K562 treated with DMSO at 1 percent for 48 hours (cell line): ENCODE results near the gene GFER. TPM values are rescaled to one million over a fixed set of nuclear protein-coding genes. Genes with fewer than 3 reads are reported as not detected.

Experiments used
- total RNA-seq: library from RNA; unstranded; fragments of 300-600 nt; gene quantifications from 2 replicates; pipeline ENCODE4 v1.2.3, GENCODE V29; 2022; ENCODE audit warnings: low replicate concordance; ENCODE audit errors: extremely low read depth

GFER gene
- not detected in 2 replicates for total RNA-seq

DNA sequence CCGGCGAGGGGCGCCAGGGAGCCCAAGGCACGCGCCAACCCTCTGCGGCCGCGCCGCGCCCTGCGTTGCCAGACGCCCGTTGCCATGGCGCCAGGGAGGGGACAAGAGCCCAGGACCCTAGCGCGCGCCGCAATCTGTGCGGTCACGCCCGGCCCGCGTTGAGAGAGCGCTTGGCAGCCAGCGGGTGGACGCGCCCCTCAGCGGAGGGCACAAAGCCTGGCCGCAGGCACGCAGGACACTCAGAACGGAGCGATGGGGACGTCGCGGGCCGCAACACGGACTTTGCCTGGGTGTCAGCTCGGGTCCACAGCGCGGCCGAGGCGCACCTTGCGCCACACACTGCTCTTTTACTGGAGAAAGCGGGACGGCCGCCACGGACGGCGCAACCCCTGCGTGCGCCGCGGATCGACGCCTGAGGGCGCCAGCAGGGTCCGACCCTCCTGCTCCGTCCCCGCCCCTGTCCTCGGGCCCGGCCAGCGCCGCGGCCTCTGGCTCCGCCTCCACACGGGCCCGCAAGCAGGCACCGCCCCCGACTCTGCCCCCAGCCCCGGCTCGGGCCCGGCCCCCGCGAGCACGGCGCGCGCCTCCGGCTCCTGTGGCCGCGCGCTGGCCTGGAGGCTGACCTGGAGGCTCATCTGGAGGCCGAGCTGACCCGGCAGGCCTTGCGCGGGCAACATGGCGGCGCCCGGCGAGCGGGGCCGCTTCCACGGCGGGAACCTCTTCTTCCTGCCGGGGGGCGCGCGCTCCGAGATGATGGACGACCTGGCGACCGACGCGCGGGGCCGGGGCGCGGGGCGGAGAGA is at the start of gene GFER:
Gene GFER, plus strand, starts transcription at position 650 of the 803 bp plus-strand sequence. Its CDS starts 26 bp downstream, at position 676.

DNA sequence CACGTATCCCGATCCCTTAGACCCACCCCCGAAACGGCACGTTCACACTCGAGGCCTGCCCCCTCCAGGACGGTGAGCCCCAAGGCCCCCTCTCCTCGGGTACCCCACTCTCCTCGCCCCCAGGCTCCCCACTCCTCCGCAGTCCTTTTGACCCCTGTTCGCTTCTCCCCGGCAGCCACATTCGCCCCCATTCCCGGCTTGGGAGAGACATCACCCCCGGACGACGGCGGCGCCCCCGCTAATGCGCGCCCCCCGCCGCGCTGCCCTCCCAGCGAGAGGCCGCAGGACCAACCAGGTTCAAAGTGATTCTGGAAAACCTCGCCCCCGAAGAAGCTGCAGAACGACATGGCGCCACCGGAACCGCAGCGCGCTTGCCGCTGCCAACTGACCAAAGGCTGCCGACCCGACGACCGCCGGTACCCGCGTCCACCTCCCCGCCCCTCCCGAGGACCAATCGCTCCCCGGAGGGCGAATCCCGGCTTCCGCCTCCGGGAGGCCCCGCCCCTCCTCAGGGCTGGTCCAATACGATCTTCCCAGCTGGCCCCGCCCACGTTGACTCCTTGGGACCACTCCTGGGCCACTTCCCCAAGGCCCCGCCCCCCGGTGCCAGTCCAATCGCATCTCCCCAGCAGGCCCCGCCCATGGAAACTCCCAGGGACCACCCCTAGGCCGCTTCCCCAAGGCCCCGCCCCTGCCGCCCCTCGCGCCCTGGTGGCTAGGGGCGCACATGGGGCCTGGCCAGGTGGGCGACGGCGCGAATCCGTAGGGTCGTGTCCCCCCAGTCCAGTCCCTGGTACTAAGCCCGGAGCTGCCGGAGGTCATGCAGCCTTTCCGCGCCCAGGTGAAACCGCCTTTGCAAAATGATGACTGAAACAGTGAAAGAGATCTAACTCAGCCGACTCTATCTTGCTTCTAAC is 40.9 kb upstream of the GFER start, which contains the start of gene MSRB1:
Gene MSRB1, minus strand, starts transcription at position 390 of the 917 bp plus-strand sequence. Its CDS starts 43 bp downstream, at position 347.

DNA sequence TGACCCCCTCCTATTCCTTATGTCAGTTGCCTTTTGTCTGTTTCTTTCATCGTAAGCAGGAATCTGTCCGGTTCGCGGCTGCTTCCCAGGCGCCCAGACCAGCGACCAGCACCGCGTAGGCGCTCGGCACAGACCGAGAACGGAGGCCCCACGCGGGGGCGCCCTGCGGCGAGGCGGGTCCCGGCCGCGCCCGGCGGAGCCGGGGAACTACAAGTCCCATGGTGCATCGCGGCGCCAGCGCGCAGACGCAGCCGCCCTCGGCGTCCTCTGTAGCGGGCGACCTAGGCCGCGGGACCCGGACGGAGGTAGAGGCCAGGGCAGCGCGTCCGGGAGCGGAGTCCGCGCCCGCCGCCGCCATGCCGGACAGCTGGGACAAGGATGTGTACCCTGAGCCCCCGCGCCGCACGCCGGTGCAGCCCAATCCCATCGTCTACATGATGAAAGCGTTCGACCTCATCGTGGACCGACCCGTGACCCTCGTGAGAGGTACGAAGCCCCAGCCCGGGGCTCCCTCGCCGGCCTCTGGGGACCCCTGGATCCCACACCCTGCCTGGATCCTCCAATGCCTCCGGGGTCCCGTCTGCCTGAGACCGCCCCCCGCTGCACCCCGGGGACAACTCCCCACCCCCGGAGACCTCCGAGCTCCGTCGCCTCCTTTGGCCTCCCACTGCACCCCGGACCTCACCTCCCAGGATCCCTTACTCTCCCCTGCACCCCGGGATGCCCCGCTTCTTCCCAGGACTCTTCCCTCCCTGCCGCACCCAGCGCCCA is 24.5 kb upstream of the GFER start, which contains the start of gene NDUFB10:
Gene NDUFB10, plus strand, starts transcription at position 270 of the 771 bp plus-strand sequence. Its CDS starts 87 bp downstream, at position 357.

DNA sequence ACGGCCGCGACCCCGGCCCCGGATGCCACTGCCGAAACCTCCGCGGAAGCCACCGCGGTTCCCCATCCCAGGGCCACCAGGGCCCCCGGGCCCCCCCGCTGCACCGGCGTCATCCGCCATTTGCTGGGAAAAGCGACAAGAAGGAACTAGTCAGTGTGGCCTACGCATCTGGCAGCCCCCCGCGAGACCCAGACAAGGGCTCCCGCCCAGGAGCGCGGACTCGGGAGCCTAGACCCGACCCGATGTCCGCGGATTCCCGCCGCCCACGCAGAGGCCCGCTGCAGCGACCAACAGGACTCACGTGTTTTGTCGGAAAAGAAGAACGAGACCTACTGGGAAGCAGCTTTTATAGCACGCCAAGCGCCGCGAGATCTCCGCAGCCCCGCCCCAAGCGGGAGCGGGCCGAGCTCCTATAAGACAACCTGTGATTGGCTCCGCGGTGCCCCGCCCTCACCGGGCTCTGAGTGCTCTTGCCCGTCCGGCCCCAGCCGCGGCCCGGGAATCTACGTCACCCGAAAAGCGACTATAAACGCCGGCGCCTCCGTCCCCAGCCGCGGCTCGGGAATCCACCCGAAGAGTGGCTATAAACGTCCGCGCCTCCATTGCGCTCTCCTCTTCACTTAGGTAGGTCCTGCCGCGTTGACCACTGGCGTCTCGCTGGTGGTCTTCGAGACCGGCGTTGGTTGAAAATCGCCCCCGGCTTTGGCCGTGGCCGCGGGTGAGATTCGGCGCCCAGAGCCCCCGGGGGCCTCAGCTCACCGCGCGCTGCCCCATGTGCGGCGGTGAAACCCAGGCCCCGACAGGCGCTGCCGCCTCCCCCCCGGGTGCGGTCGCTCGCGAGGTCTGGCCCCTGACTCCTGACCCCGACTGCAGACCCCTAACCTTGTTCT is 19.2 kb upstream of the GFER start, which contains the start of gene RPS2:
Gene RPS2, minus strand, starts transcription at position 321 of the 890 bp plus-strand sequence. Its CDS starts 201 bp downstream, at position 120.

DNA sequence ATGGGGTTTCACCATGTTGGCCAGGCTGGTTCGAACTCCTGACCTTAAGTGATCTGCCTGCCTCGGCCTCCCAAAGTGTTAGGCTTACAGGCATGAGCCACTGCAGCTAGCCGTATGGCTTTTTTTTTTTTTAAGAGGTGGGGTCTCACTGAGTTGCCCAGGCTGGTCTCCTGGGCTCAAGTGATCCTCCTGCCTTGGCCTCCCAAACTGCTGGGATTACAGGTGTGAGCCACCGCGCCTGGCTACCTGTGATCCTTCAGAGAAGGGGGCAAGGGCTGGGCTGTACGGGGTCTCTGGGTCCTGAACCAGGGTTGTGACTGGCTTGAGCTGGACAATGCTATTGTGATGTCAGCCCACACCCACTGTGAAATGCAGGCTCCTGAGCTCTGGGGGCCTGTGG is 17.5 kb upstream of the GFER start, which contains the start of gene RNF151:
Gene RNF151, plus strand, starts transcription at position 397 of the 400 bp plus-strand sequence. CDS start 26 bp downstream, outside the sequence.

DNA sequence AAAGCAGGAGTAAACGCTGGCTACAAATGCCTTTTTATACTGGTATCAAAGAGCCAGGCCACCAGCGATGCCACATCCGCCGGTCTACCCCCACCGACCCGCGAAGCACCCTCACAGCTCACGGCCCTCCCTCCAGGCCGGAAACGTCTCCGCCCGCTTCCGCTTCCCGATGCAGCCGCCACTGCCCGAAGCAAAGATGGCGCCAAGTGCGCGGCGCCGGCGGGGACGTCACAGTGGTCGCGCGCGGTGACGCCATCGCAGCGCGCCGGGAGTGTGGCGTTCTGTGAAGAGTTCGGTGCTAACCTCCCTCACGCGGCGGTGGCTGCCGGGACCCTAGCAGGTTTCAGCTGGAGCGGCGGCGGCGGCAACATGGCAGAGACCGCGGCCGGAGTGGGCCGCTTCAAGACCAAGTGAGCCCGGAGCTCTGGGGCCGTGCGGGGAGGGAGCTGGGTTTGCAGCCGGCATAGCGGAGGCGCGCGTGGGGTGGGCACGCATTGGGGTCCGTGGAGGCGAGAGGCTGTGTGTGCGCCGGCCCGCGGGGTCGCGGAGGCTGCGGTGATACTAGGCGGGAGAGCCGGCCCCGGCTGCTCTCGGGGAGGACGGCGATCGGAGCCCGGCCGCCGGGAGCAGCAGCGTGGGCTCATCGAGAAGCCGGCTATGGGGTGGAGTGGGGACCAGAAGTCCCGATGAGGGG is 12.1 kb upstream of the GFER start, which contains the start of gene TBL3:
Gene TBL3, plus strand, starts transcription at position 258 of the 694 bp plus-strand sequence. Its CDS starts 112 bp downstream, at position 370.

DNA sequence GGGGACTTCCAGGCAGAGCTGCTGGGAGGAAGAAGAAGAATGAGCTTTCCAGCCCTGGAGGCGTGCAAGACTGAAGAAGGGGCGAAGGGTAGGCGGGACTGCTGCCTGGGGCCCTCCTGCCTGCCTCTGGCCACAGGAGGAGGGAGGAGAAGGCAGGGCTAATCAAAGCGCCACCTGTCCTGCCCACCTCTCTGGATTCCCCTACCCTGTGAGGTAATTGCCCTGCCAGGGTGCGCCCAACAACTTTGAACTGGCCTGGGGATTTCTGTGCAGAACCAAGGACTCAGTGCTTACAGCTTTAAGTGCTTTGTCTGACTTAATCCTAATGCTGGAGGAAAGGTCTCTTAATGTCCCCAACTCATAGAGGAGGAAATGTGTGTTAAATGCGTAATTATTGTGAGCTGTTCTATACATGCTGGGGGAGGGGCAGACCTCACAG is 2.6 kb upstream of the GFER start, which contains the start of gene NOXO1:
Gene NOXO1, minus strand, starts transcription at position 72 of the 439 bp plus-strand sequence. CDS start 290 bp downstream, outside the sequence.

DNA sequence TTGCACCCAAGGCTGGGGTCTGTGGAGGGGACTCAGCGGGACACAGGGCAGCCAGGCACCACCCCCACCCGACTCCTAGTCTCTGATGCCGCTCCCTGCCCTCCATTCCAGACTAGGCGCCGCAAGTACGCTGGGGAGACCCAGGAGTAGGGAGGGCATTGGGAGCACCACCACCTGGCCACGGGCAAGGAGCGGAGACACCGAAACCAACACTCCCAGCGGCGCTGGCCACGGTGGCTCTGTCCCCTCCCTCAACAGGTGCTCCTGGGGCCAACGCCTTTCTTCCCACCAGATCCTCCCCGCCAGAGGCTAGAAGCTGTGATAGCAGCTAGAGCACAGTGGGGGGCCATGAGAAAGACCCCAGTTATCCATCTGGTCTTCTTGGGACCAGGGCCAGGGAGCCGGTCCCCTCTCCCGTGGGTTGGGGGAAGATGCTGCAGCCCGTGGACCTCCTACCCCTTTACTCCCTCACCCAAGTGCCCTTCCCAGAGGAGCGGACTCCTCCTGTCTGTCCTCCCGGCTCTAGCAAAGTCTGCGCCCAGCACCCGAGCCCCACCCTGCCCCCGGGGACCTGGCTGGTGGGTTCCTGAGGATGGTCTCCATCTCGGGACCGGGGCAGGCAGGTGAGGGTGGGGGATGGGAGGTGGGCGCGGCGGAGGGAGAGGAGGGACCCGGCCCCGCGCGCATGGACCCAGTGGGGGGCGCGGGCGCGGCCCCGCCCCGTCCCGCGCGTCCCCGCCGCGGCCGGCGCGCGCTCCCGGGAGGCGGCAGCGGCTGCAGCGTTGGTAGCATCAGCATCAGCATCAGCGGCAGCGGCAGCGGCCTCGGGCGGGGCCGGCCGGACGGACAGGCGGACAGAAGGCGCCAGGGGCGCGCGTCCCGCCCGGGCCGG is 5.5 kb downstream of the GFER start, which contains the start of gene SYNGR3:
Gene SYNGR3, plus strand, starts transcription at position 762 of the 892 bp plus-strand sequence. CDS start 133 bp downstream, outside the sequence.

DNA sequence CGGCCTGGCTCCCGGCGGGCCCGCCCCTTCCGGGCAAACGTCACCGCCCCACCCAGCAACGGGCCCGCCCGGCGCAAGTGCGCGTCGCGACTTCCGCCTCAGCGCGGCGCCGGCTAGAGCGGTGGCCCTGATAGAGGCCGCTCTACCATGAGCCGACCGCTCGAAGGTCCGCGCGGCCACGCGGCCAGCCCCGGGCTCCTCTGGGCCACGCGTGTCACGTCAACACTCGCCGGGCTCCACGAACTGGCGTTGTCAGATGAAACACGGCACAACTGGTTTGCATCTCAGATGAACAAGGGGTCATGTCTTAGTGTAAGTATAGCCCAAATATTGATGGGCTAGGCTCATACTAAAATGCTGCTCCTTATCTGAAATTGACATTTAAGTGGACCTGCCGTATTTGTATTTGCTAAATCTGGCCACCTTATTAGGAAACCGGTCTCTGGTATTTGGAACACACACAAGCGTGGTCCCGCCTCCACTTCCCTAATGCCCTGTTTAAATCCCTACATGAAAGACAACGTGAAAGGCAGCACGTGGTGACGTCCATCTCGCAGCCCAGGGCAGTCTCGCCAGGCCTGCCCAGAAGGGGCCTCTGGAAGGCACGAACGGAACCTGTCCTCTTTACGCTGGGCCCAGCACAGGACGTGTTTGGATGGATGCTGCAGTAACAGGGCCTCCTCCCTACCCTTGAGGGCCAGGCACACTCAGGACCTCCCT is 26.0 kb downstream of the GFER start, which contains the start of gene ZNF598:
Gene ZNF598, minus strand, starts transcription at position 31 of the 720 bp plus-strand sequence.

DNA sequence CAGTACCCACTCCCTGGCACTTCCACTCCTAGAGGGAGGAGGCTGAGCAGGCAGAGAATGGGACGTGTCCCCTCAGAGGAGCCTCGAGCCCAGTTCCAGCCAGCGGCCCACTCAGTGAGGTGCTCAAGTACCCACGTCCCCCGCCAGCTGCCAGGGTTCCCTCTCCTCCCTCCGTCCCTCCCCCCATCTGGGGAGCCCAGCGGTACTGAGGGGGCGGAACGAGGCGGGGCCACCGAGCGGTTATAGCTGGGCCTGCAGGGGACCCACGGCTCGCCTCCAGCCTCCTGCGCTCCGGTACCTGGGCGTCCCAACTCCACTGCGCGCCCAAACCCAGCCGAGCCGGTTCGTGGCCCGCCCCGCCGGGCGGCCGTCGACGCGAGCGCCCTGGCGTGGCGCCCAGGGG is 35.5 kb downstream of the GFER start, which contains the start of gene NPW:
Gene NPW, plus strand, starts transcription at position 268 of the 403 bp plus-strand sequence.

DNA sequence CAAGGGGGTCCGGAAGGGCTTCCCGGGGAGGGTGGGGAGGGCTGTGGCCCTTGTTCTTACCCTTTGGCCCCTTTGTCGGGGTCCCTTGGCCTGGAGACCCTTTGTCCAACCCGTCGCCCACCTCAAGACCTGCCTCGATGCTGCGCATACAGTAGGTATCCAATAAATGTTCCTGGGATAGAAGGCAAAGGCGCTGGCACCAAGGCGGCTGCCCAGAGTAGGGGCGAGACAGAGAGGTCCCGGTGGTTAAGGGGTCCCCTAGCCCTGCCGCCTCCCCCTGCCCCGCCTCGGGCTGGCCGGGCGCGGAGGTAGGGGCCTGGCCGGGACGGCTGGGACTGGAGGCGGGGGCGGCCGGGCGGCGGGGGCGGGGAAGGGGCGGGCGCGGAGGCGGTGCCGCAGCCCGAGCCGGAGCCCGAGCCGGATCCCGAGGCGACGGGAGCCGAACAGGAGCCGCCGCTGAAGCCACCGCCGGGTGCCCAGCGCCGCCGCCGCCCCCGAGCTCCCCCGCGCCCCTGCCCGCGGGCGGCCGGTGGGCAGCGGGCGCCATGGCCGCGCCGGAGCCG is 42.5 kb downstream of the GFER start, which contains the start of gene NHERF2:
Gene NHERF2, plus strand, starts transcription at position 442 of the 563 bp plus-strand sequence. Its CDS starts 104 bp downstream, at position 546.

Other genes with a start within 250 kb of the GFER start
- gene NME3, start 212.7 kb upstream of the GFER start, total RNA-seq: not detected in 2 replicates
- gene EME2, start 211.4 kb upstream of the GFER start, total RNA-seq: not detected in 2 replicates
- gene MRPS34, start 211.1 kb upstream of the GFER start, total RNA-seq: not detected in 2 replicates
- not detected in 2 replicates for gene SPSB3, start 201.6 kb upstream of the GFER start, total RNA-seq
- 502 TPM in 1 of 2 replicates, not detected in the other for gene NUBP2, start 201.2 kb upstream of the GFER start, total RNA-seq
- not detected in 2 replicates for gene IGFALS, start 190.5 kb upstream of the GFER start, total RNA-seq
- gene HAGH, start 157.4 kb upstream of the GFER start, total RNA-seq: not detected in 2 replicates
- gene FAHD1, start 157.0 kb upstream of the GFER start, total RNA-seq: not detected in 2 replicates
- not detected in 2 replicates for gene MEIOB, start 112.0 kb upstream of the GFER start, total RNA-seq
- not detected in 2 replicates for gene HS3ST6, start 65.8 kb upstream of the GFER start, total RNA-seq
- not detected in 2 replicates for gene MSRB1, start 41.0 kb upstream of the GFER start, total RNA-seq
- not detected in 2 replicates for gene RPL3L, start 29.5 kb upstream of the GFER start, total RNA-seq
- not detected in 2 replicates for gene NDUFB10, start 24.7 kb upstream of the GFER start, total RNA-seq
- gene RPS2, start 19.4 kb upstream of the GFER start, total RNA-seq: 4,281 and 4,927 TPM in 2 replicates
- gene RNF151, start 17.3 kb upstream of the GFER start, total RNA-seq: not detected in 2 replicates
- gene TBL3, start 12.1 kb upstream of the GFER start, total RNA-seq: not detected in 2 replicates
- gene NOXO1, start 2.7 kb upstream of the GFER start, total RNA-seq: not detected in 2 replicates
- gene SYNGR3, start 5.8 kb downstream of the GFER start, total RNA-seq: not detected in 2 replicates
- gene ZNF598, start 25.6 kb downstream of the GFER start, total RNA-seq: not detected in 2 replicates
- not detected in 2 replicates for gene NPW, start 35.6 kb downstream of the GFER start, total RNA-seq
- not detected in 2 replicates for gene NHERF2, start 42.7 kb downstream of the GFER start, total RNA-seq
- not detected in 2 replicates for gene NTHL1, start 63.6 kb downstream of the GFER start, total RNA-seq
- gene TSC2, start 63.8 kb downstream of the GFER start, total RNA-seq: not detected in 2 replicates
- gene PKD1, start 151.7 kb downstream of the GFER start, total RNA-seq: 1,234 TPM in 1 of 2 replicates, not detected in the other
- not detected in 2 replicates for gene RAB26, start 164.4 kb downstream of the GFER start, total RNA-seq
- not detected in 2 replicates for gene TRAF7, start 171.6 kb downstream of the GFER start, total RNA-seq
- gene CASKIN1, start 212.4 kb downstream of the GFER start, total RNA-seq: not detected in 2 replicates
- not detected in 2 replicates for gene MLST8, start 221.3 kb downstream of the GFER start, total RNA-seq
- not detected in 2 replicates for gene BRICD5, start 226.7 kb downstream of the GFER start, total RNA-seq
- not detected in 2 replicates for gene PGP, start 230.6 kb downstream of the GFER start, total RNA-seq
- not detected in 2 replicates for gene E4F1, start 239.4 kb downstream of the GFER start, total RNA-seq